ENCODE results near the gene HIF3A. TPM values are rescaled to one million over a fixed set of nuclear protein-coding genes. Genes with fewer than 3 reads are reported as not detected.

HIF3A gene
- polyA plus RNA-seq, 2 of the 4 experiments (the other 2 are of a cell fraction): not detected

GRCh38 chr19:46373491-46374359 is 76.9 kb downstream of the HIF3A start:
- H3K27ac ChIP-seq: peak overlapping the region; percentile 90 to 94
- FAIRE-seq (peak; percentile 98), ATAC-seq (peak; percentile 80 to 87), DNase-seq (ENCODE audit: low read depth in 1 of 2, low spot score in 1 of 2) (peak; percentile 88 to 93)
- 2% methylated on average over 15 of the region's 17 CpGs for WGBS (ENCODE audit: missing lambda C conversion rate)
- peak overlapping the region; percentile 21; the same call in 2 of the 3 replicates for H3K4me3 ChIP-seq
- no peaks in the 10 kb centered on the region for H3K9me3 ChIP-seq
- POLR2A ChIA-PET: interaction anchor here (0.5 to 1.6 kb wide), 6 partner anchors 12 to 304 kb away, joined by 3 to 9 read pairs (median 5); partner anchors contain the start of gene PPP5C
- peaks cover 49% of the 10 kb centered on the region for H3K4me1 ChIP-seq
- peak overlapping the region; percentile 96 for H3K4me2 ChIP-seq
- CTCF ChIA-PET: interaction anchor here (0.6 to 30.8 kb wide), 21 partner anchors 9 to 295 kb away, joined by 3 to 501 read pairs (median 4); partner anchors contain the start of genes HIF3A and PPP5C
- TF ChIP-seq, protein P1, sequence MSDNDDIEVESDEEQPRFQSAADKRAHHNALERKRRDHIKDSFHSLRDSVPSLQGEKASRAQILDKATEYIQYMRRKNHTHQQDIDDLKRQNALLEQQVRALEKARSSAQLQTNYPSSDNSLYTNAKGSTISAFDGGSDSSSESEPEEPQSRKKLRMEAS (IDR thresholded peaks at IDR 0.05): peak; percentile 93
- TF ChIP-seq HOXB13 (CRISPR knock-in tag; IDR thresholded peaks at IDR 0.05; ENCODE audit: low read depth) (no peak), NR3C1 (IDR thresholded peaks at IDR 0.05) (no peak), ZC3H11A (IDR thresholded peaks at IDR 0.05) (no peak), RARB (CRISPR knock-in tag; IDR thresholded peaks at IDR 0.05) (no peak), BCL3 (IDR thresholded peaks at IDR 0.05) (no peak), BHLHE40 (IDR thresholded peaks at IDR 0.05; ENCODE audit: low read depth, low read length) (no peak), HEYL (CRISPR knock-in tag; IDR thresholded peaks at IDR 0.05) (no peak), ESRRA (IDR thresholded peaks at IDR 0.05; ENCODE audit: borderline replicate concordance, low read length) (no peak), RNF2 (IDR thresholded peaks at IDR 0.05; ENCODE audit: borderline replicate concordance, low read depth) (no peak), ZSCAN20 (CRISPR knock-in tag; IDR thresholded peaks at IDR 0.05) (no peak), HDAC2 (IDR thresholded peaks at IDR 0.05) (no peak), USF2 (IDR thresholded peaks at IDR 0.05) (peak; percentile 56; the same call in 1 of the 2 replicates), NFE2L2 (conservative IDR thresholded peaks at IDR 0.05; ENCODE audit: low read length) (peak; percentile 54), RFX5 (IDR thresholded peaks at IDR 0.05) (no peak), ZFP36 (IDR thresholded peaks at IDR 0.05; ENCODE audit: borderline replicate concordance, partially characterized antibody) (no peak), FOSB (CRISPR knock-in tag; IDR thresholded peaks at IDR 0.05) (no peak), FOXS1 (CRISPR knock-in tag; IDR thresholded peaks at IDR 0.05) (no peak), MAZ (IDR thresholded peaks at IDR 0.05; ENCODE audit: borderline replicate concordance, low read depth, low read length) (no peak), SREBF2 (IDR thresholded peaks at IDR 0.05) (no peak), CHD2 (IDR thresholded peaks at IDR 0.05; ENCODE audit: low read length, partially characterized antibody) (no peak), RCOR1 (IDR thresholded peaks at IDR 0.05; ENCODE audit: low read depth, low read length) (no peak), EP300 (IDR thresholded peaks at IDR 0.05) (peak in 1 of 2 experiments; percentile 6; a peak in 1 of 5 replicates), FOSL2 (IDR thresholded peaks at IDR 0.05) (no peak), FOSL2 (CRISPR knock-in tag; IDR thresholded peaks at IDR 0.05) (peak; percentile 26), ZNF302 (CRISPR knock-in tag; IDR thresholded peaks at IDR 0.05) (no peak), E2F6 (IDR thresholded peaks at IDR 0.05; ENCODE audit: borderline replicate concordance, low read depth) (0 out of 2 replicates have a peak, but pooled peaks have one; percentile 28), CEBPB (IDR thresholded peaks at IDR 0.05) (no peak), HOXA7 (CRISPR knock-in tag; IDR thresholded peaks at IDR 0.05) (no peak), TP53 (CRISPR knock-in tag; IDR thresholded peaks at IDR 0.05) (no peak), POLR2A (IDR thresholded peaks at IDR 0.05; ENCODE audit: low read length) (peak; percentile 21), CHD4 (IDR thresholded peaks at IDR 0.05; ENCODE audit: borderline replicate concordance) (no peak), PHF8 (IDR thresholded peaks at IDR 0.05; ENCODE audit: borderline replicate concordance, low read depth) (no peak), GATA3 (IDR thresholded peaks at IDR 0.05; ENCODE audit: borderline replicate concordance) (peak; percentile 50), EHMT2 (IDR thresholded peaks at IDR 0.05; ENCODE audit: low read depth) (no peak), POLR2AphosphoS2 (conservative IDR thresholded peaks at IDR 0.05; ENCODE audit: low read length) (no peak), KDM5A (IDR thresholded peaks at IDR 0.05) (no peak)
- TF ChIP-seq, protein P2, sequence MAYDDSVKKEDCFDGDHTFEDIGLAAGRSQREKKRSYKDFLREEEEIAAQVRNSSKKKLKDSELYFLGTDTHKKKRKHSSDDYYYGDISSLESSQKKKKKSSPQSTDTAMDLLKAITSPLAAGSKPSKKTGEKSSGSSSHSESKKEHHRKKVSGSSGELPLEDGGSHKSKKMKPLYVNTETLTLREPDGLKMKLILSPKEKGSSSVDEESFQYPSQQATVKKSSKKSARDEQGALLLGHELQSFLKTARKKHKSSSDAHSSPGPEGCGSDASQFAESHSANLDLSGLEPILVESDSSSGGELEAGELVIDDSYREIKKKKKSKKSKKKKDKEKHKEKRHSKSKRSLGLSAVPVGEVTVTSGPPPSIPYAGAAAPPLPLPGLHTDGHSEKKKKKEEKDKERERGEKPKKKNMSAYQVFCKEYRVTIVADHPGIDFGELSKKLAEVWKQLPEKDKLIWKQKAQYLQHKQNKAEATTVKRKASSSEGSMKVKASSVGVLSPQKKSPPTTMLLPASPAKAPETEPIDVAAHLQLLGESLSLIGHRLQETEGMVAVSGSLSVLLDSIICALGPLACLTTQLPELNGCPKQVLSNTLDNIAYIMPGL (CRISPR knock-in tag; IDR thresholded peaks at IDR 0.05; ENCODE audit: borderline replicate concordance): no peak
- TF ChIP-seq, protein P3, sequence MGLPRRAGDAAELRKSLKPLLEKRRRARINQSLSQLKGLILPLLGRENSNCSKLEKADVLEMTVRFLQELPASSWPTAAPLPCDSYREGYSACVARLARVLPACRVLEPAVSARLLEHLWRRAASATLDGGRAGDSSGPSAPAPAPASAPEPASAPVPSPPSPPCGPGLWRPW (IDR thresholded peaks at IDR 0.05): no peak

All from A549 (cell line).